GM21619 (cell line): Measurements from ENCODE around the gene LMLN.
"Not testable (repeated sequence)": the region's sequence is repeated elsewhere in the genome, so short reads cannot be mapped to it uniquely, and the experiment has no call there.

Experiments used
- ATAC-seq: cut with Tn5 transposase; IDR thresholded peaks from one replicate; pipeline ENCODE4 v1.9.1; 2021; ENCODE audit not compliant: unreplicated experiment

LMLN gene, protein sequence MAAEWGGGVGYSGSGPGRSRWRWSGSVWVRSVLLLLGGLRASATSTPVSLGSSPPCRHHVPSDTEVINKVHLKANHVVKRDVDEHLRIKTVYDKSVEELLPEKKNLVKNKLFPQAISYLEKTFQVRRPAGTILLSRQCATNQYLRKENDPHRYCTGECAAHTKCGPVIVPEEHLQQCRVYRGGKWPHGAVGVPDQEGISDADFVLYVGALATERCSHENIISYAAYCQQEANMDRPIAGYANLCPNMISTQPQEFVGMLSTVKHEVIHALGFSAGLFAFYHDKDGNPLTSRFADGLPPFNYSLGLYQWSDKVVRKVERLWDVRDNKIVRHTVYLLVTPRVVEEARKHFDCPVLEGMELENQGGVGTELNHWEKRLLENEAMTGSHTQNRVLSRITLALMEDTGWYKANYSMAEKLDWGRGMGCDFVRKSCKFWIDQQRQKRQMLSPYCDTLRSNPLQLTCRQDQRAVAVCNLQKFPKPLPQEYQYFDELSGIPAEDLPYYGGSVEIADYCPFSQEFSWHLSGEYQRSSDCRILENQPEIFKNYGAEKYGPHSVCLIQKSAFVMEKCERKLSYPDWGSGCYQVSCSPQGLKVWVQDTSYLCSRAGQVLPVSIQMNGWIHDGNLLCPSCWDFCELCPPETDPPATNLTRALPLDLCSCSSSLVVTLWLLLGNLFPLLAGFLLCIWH

DNA sequence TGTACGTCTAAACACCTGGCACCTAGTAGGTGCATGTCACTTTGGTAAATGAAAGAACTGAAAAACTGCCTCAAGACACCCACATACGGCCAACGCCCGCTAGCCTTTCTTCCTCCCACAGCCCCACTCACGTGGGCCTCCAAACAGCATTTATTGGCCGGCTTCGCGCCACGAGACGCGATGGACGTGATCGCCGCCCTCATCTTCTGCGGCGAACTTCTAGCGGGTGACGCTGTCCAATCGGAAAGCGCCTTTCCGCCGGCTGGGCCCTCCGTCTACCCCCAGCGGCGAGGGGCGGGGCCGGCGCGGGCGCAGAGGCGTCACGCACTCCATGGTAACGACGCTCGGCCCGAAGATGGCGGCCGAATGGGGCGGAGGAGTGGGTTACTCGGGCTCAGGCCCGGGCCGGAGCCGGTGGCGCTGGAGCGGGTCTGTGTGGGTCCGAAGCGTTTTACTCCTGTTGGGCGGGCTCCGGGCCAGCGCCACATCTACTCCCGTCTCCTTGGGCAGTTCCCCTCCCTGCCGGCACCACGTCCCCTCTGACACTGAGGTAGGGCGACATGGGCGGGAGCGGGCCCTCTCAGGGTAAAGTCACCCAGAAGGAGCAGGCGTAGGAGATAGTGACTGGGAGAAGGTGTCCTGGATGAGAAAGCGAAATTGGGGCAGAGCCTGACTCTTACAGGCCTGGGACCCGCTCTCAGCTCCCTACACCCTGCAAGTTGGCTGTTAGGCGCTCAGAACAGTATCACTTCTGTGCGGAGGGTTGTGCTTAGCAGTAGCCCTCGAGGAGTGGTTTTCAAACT lies at the start of gene LMLN:
Gene LMLN, plus strand, starts transcription at position 327 of the 803 bp plus-strand sequence. Its CDS starts 29 bp downstream, at position 356.
- peak; percentile 97 for ATAC-seq

DNA sequence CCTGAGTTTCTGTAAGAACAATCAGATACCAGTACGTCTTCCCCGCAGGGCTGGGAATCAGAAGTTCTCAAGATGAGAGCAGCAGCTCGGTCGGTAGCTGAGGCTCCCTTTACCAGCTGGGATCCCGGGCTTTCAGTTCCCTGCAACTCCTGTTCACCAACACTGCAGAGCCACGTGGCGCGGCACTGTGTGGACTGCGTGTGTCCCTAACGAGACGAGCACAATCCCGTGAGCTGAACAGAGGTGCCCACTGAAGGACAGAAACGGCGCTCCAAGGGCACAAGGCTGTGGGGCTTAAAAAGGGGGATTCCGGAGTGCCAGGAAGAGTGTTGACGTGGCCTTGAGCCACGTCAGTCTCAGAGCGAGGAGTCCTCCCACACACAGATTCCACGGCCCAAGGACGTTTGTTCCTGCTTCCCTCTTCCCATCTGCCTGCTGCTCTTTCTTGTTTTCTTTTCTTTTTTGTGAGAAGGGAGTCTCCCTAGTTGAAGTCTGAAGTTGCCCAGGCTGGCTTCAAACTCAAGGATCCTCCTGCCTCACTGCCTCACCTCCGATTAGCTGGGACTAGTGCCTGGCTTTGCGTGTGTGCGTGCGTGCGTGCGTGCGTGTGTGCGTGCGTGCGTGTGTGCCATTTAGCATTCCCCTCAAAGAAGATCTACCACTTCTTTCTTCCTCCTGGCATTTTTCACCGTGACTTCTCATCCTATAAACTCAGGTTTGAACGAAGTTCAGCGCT lies 47.1 kb upstream of the LMLN start:
- ATAC-seq: no peak

DNA sequence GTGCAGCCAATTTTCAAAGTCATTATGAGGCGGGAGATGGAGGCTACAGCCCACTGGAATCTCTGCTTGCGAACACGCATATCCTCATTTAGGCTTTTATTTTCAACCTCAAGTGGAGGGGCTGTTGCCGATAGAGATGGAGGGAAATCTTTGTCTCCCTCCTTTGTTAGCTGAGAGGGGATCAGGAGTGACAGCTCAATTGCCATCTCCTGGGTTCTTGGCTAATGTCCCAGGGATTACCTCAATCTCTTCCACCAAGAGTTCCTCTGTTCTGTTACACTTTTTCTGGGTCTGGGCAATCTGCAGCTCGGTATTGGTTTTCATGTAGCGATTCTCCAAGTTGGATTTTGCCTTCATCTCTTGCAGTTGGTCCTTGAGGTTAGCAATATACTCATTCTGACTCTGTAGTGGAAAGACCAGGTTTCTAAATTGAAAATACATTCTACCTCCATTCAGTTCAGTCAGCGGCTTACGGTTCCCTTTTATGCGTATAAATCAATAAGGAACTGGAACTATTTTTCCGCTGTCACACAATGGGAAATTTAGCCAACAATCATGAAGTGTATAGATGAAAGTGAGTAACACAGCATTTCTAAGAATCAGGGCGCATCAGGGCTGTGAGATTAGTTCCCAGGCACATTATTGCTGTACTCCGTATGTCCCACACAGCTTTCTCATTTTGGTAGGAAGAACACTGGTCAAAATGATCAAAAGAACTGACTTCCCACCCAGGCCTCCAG lies 46.2 kb upstream of the LMLN start:
- ATAC-seq: no peak

DNA sequence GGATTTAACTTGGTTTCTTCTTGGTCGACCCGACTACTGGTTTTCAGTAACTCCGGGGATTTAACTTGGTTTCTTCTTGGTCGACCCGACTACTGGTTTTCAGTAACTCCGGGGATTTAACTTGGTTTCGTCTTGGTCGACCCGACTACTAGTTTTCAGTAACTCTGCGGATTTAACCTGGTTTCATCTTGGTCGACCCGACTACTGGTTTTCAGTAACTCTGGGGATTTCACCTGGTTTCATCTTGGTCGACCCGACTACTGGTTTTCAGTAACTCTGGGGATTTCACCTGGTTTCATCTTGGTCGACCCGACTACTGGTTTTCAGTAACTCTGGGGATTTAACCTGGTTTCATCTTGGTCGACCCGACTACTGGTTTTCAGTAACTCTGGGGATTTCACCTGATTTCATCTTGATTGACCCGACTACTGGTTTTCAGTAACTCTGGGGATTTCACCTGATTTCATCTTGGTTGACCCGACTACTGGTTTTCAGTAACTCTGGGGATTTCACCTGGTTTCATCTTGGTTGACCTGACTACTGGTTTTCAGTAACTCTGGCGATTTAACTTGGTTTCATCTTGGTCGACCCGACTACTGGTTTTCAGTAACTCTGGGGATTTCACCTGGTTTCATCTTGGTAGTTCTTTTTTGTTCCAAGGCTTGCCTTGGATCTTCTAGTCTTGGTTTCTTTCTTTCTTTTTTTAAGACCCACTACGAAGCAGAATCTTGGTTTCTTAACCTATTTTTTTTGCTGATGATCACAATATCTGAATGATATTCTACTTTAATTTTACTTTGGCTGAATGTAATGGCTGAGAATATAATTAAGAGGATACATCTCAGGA lies 38.4 kb upstream of the LMLN start:
- not testable (repeated sequence) for ATAC-seq

DNA sequence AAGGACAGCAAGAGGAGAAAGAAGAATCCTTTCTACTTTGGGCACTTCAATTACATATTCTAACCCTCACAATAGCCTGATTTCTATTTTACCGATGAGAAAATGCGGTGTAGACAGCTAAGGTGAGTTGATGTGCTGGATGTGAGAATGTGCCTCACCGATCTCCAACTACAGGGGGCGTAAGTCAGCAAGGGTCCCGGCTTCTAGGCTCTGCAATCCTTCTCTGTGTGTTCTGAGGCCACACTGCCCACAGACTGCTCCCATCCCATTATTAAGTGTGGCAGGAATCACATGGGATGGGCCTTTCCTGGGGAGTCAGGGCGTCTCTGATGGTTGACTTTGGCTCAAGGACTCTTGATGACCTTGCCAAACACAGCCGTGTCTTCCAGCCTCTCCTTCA lies 33.6 kb upstream of the LMLN start:
- no peak for ATAC-seq

DNA sequence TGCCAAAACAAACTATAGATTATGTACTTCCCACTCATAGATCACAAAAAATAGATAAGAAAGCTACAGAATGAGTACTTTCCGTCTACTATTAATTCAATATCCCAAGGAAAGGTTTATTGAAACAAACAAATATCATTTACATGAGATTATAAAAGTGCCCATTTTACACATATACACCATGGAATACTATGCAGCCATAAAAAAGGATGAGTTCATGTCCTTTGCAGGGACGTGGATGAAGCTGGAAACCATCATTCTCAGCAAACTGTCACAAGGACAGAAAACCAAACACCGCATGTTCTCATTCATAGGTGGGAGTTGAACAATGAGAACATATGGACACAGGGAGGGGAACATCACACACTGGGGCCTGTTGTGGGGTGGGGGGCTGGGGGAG lies 32.4 kb upstream of the LMLN start:
- ATAC-seq: not testable (repeated sequence)

DNA sequence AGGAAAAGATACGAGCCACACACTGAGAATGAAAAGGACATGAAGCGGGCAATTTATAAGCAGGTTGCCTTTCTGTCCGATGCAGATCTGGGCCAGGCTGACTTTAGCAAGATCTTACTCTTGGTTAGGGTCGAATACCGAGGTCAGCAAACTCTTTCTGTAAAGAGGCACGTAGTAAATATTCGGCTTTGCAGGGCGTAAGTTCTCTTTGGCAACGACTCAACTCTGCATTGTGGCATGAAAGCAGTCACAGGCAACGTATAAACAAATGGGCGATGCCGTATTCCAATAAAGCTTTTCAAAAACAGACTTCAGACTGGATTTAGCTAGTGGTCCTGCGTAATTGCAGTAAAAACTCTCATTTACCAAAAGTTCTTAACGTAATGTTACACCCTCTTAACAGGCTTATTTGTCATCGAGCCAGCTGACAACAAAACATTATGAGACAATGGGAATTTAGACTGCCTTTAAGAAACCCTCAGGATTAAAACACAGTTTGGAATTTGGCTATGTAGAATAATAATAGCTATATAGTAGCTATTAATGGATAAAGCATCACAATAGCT lies 23.1 kb upstream of the LMLN start:
- no peak for ATAC-seq

DNA sequence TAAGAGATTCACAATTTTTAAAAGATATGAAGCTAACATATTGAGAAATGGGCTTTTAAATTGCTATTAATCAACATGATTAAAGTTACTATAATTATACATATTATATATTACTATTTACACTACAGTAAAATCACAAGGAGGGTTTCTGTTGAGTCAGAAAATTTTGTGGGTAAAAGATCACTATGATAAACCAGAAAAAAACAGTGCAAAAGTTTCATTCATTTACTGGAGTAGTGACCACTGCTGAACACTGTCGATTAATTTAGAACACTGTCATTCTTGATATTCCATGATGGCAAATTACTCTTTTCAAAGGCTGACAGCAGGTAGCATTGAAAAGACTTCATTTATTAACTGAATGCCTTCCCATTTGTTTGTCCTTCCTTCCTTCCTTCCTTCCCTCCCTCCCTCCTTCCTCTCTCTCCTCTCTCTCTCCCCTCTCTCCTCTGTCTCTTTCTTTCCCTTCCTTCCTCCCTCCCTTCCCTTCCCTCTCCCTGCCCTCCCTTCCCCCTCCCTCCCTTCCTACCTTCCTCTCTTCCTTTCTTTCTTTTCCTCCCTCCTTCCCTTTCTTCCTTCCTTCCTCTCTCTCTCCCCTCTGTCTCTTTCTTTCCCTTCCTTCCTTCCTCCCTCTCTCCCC lies 19.2 kb upstream of the LMLN start:
- no peak for ATAC-seq

DNA sequence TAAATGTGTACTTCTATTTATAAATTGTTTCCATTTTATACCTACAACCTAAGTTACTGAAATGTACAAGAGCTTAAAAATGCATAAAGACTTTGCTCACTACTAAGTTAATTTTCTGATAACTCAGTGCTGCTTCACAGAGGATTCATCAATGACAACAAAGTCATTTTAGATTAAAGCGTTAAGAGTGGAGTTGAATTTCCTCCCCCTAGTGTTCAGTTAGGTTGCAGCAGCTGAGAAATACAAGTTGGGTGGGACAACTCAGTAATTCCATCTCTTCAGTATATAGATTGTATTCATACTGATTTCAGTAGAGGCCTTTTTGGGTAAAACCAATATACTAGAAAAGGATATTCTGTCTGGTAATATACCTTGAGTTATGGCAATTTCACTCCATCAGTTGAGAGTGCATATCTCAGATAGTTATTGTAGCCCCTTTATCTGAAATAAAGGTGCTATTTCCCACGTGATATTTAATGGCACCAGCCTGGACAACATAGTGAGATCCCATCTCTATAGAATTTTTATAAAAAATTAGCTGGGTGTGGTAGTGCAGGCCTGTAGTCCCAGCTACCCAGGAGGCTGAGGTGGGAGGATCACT lies 17.0 kb upstream of the LMLN start:
- ATAC-seq: peak; percentile 64

DNA sequence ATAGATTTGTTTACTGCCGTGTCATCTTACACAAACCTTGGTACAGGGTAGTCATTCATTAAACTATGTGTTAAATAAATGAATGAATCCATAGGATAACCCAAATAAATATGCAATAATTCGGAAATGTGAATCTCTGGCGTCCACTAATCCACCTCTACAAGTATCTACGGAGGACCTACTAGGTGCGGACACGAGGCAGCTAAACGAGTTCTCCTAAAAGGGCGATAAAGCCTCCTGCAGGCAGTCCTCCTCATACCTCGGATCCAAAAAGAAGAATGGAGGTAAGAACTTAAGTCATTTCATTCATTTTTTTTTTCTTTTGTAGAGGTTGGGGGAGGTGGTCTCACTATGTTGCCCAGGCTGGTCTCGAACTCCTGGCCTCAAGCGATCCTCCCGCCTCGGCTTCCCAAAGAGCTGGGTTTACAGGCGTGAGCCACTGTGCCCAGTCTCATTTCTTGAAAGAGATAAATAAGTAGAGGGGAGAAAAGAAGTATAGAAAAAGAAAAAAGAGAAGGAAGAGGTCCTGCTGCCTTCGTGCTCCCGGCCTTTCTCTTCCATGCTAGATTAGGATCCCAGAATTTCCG lies 10.7 kb upstream of the LMLN start:
- ATAC-seq: no peak

DNA sequence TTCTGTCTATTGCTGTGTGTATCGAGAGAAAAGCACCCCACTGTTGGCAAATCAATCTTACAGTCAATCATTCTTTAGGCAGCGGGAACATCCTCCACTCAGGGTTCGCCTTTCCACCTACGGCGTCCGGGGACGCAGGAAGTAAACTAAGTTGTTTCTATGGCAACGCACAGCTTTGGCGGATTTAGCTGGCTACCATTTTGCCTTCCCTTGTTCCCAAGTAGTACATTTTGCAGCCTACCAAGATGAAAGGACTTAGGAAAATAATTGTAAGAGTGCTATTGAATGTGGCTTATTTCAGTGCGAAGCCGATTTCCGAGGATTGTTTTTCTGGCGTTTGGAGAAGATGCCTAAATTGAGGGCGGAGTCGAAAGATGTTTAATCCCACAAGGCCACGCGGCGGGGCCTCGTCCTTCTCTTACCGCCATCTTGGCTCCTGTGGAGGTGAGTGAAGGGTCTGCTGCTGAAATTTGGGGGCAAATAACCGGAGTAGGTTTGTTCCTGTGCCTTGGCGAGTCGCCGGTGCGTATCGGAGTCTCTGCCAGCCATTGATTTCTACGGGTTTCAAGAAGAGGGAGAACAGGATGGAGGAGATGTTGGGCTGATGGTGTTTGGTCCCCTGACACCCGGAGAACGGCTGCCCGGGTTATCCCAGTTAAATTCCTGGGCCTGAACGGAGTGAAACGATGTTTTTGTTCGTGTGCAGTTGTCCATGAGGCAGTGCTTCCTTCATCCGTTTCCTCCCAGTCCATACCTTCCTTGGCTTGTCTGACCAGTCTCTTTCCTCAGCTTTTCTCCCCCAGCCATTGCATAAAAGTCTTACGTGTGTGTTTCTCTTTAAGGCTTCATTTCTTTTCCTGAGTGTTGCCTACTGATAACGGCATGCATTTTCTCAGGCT lies 10.0 kb upstream of the LMLN start, which contains the start of gene RPL35A:
Gene RPL35A, plus strand, starts transcription at position 413 of the 899 bp plus-strand sequence. CDS start 778 bp downstream, outside the sequence.
- peak; percentile 92 for ATAC-seq

DNA sequence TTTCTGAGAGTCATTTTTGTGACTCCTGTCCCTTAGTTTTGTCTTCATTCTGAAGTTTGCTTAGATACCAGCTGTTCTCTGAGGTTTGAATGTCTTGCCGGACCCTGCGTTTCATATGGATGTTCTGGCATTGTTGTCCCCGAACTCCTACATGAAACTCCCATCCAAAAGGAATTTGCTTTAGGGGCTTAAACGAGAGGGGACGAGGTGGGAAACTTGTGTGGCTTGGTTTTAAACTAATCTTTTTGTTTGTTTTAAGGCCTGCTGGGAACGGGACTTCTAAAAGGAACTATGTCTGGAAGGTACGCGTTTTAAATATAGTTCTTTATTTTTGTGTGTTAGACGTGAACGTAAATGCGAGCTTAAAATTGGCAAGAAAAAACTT lies 9.3 kb upstream of the LMLN start:
- ATAC-seq: no peak

DNA sequence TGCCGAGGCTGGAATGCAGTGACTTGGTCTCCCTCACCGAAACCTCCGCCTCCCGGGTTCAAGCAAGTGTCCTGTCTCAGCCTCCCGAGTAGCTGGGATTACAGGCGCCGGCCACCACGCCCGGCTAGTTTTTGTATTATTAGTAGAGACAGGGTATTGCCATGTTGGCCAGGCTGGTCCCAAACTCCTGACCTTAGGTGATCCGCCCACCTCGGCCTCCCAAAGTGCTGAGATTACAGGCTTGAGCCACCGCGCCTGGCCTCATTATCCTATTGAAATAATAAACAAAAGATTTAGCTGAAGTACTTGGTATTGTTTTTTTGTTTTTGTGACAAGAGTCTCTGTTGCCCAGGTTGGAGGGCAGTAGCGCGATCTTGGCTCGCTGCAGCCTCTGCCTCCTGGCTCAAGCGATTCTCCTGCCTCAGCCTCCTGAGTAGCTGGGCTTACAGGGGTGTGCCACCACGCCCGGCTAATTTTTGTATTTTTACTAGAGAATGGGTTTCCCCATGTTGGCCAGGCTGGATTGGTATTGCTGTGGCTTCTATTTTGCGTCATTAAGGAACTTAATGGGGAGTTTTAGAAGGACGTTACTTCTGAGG lies 8.5 kb upstream of the LMLN start:
- no peak for ATAC-seq

DNA sequence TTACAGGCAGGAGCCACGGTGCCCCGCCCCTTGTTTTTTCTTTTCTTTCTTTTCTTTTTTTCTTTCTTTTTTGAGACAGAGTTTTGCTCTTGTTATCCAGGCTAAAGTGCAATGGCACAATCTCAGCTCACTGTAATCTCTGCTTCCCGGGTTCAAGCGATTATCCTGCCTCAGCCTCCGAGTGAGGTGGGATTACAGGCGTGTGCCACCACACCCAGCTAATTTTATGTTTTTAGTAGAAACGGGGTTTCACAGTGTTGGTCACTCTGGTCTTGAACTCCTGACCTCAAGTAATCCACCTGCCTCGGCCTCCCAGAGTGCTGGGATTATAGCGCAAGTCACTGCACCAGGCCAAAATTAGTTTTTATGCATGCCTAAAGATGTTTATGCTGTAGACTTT lies 7.6 kb upstream of the LMLN start:
- no peak for ATAC-seq

DNA sequence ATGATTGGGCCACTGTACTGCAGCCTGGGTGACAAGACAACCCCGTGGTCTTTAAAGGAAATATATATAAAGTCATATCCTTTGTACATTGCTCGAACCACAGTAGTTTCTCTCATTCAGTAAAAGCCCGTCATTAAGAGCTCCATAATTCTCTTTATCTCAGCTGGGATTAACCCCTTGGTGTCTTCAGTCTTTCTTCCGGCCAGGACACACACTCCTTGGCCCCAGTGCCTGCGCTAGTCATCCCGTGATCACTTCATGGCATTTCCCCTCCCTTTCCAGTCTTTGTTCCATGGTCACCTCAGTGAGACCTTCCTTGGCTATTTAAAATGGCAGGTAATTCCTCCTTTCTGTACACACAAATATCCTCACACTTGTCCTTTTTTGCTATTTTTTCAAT lies 6.7 kb upstream of the LMLN start:
- ATAC-seq: no peak

DNA sequence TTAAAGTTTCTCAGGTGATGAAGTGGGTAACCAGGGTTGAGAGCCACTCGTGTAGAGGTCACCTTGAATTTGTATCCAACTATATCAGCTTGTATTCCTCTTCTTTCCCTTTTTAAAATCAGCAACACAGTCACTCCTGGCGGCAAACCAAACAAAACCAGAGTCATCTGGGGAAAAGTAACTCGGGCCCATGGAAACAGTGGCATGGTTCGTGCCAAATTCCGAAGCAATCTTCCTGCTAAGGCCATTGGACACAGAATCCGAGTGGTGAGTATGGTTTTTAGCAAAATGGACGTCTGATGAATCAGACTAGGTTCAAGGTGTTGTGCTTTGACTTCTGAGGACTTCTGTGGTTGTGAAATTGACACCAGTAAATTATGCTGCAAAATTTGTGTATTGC lies 6.1 kb upstream of the LMLN start:
- no peak for ATAC-seq
